ENCODE data around the gene PTPRE.

PTPRE gene

DNA sequence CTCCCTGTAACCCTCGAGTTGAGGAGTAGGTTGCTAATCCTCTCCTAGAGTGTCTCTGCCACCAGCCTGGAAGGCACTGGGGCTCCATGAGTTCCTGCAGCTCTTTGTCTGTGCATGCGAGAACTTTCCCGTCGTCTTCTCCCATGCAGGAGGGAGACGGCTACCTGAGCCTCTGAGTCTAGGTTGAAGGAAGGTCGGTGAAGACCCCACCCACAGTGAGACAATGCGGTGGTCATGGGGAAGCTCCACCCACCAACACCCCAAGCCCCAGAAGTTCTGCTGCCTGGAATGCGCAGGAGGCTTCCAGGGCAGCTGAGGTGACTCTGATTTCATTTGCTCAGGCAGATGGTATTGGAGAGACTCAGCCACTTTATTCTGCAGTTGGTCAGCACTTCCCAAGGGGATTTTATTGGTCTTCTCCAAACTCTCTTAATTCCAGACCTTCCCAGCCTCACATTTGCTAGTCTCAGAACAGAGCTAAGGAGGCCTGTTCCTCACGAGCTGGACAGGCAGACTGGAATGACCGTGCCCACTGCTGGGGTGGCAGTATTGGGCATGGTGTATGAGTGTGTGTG lies 36.5 kb downstream of the PTPRE start:
- DNase-seq (ENCODE audit: insufficient read length, low spot score) (no peak), FAIRE-seq (no peak)
- TF ChIP-seq CTCF (IDR thresholded peaks at IDR 0.05; ENCODE audit: insufficient read depth, missing control alignments): no peak

- DNase-seq (ENCODE audit: insufficient read length, low spot score) (no peak), FAIRE-seq (no peak)
- TF ChIP-seq CTCF (IDR thresholded peaks at IDR 0.05; ENCODE audit: insufficient read depth, missing control alignments): no peak
These were observed 37.4 kb downstream of the PTPRE start for GRCh38 chr10:127944256-127944655.

- no peak for FAIRE-seq
These were observed 38.4 kb downstream of the PTPRE start for GRCh38 chr10:127945341-127945758.

DNA sequence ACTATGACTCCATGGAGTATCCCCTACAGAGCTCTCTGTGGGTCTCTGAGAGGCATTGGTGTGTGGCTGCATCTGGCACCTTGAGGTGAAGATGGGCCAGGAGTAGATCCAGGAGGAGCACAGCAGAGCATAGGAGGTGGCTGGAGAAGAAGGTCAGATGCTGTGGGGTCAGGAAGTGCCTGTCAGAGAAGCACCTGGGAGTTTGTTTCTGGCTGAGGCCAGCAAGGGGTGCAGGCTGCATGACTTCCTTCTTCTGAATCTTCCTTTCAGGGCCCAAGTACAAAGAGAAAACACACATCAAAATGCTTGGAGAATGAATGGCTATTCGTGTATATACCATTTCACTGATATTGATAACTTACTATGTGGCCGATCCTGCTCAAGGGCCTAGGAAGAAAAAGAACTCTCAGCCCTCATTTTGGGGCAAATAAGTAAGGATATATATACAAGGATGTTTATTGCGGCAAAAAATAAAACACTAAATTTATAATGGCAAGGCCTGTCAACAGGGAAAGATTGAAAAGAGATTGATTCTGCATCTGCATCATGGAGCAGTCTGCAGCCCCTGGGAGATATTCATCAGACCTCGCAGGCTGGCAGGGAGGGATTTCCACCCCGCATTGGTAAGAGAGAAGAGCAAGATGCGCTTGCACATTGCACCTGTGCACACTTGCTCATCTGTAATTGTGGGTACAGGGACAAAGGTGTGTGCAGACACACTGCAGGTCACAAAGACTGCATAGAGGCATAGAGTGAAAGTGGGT lies 39.2 kb downstream of the PTPRE start:
- DNase-seq (ENCODE audit: insufficient read length, low spot score) (no peak), FAIRE-seq (no peak)
- no peak for TF ChIP-seq CTCF (IDR thresholded peaks at IDR 0.05; ENCODE audit: insufficient read depth, missing control alignments)

More at GRCh38 chr10:127945341-127945758, 38.4 kb downstream of the PTPRE start:
- no peak for DNase-seq (ENCODE audit: insufficient read length, low spot score)
- TF ChIP-seq CTCF (IDR thresholded peaks at IDR 0.05; ENCODE audit: insufficient read depth, missing control alignments): no peak

GRCh38 chr10:127947211-127947610 lies 40.3 kb downstream of the PTPRE start:
- no peak for DNase-seq (ENCODE audit: insufficient read length, low spot score)
- TF ChIP-seq CTCF (IDR thresholded peaks at IDR 0.05; ENCODE audit: insufficient read depth, missing control alignments): no peak
- FAIRE-seq: no peak

- TF ChIP-seq CTCF (IDR thresholded peaks at IDR 0.05; ENCODE audit: insufficient read depth, missing control alignments): no peak
- FAIRE-seq: no peak
- DNase-seq (ENCODE audit: insufficient read length, low spot score): no peak
These were observed 41.9 kb downstream of the PTPRE start for GRCh38 chr10:127948791-127949190.

DNA sequence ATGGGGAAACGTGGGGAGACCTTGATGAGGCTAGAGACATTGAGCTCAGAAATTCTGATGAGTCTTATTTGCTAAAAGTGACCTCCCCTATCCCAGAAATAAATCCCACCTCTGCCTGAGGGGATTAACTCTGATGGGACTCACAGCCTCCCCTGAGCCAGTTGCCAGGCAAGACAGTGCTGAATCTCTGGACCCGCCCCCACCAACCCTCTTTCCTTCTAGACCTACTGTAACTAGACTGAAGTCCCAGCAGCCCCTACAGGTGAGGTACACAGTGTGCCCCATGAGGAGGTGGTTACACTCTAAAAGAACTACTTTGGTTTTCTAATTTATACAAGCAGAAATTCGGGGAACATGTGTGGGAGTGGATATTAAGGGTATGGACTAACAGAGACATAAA lies 42.9 kb downstream of the PTPRE start:
- TF ChIP-seq CTCF (IDR thresholded peaks at IDR 0.05; ENCODE audit: insufficient read depth, missing control alignments): no peak
- DNase-seq (ENCODE audit: insufficient read length, low spot score) (no peak), FAIRE-seq (no peak)
